Superior temporal gyrus (tissue), 1 donor: Measurements from ENCODE around the gene SETD5.
A peak's percentile ranks its signal among the peaks of the same experiment; 100 is the strongest.

ENCODE experiments used
- DNase-seq: peaks from one replicate; pipeline ENCODE4 v3.0.0-alpha.2; 2016; ENCODE audit errors: extremely low spot score

Gene SETD5

DNA sequence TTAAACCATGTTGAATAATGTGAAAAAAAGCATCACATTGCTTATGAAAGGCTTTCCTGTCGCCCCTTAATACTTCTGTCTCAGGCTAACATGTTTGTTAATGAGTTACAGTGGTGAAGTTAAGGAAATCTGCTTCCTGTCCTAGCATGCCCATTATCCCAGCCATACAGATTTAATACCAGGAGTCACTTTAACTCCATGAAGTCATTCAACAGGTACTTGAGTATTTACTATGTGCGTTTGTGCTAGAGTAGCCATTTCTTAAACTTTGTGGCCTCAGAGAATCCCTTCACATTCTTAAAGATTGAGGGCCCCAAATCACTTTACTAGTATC lies 10.1 kb upstream of the SETD5 start:
- no peak for DNase-seq

DNA sequence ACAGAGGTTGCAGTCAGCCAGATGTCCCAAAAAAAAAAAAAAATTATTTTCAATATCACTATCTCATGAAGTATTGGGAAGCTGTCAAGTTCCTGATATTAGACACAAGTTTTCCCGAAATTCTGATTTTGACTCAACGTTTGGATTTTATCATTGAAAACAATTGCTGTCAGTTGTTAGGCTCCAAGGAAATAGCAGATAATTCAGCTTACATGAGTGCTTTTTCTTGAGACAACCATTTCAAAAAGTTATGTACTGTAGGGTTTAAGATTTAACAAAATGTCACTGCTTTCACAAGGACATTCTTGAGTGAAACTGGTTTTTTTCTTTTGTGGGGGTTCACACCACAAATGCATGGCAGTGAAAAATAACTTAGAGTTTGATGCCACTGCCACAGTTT lies 9.3 kb upstream of the SETD5 start:
- DNase-seq: no peak

DNA sequence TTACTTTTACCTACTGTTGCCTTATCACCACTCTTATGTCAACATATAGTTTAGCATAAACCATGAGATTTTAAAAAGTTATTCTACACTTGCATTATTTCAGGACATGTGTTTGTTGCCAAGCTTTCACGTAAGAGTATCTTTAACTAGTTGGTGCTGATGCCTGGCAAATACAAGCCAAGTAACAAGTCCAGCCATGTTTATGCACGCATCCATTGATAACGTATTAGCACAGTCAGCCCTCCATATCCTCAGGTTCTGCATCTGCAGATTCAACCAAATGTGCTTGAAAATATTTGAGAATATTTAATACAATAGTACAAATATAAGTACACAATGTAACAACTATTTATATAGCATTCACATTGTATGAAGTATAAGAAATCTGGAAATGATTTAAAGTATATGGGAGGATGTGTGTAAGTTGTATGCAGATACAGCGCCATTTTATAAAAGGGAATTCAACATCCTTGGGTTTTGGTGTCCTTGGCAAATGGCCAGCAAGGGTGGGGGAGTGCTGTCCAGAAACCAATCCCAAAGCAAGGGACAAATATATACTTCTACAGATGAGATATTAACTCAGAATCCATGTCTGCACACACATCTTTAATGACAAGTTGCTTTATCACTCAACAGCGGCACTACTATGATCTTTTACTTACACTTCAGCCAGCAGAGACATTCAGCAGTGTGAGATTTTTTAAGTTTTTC lies 8.7 kb upstream of the SETD5 start:
- DNase-seq: no peak

DNA sequence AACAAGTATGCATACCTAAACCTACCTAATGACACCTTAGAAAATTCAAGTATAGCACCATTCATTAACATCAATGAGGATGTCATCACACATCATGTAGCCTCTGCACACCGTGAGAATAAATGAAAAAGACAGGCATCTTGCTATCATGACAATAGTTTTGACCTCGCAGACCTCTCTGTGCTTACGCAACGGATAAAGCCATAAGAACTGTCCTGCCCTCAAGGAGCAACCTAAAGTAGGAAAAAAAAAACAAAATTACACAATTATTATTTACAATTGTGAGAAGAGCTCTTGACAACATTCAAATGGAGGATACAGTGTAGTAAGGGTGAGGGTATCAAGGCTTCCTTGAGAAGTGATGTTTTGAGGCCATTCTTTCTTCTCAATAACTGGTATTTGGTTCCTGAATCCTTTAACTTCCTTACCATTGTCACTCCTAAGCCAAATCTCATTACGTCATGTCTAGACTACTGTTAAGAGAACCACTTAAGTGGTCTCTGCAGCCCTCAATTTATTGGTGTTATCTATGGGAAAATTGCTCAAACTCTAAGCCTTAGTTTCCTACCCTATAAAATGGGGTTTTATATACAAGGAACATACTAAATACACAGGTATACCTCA lies 7.0 kb upstream of the SETD5 start:
- no peak for DNase-seq

DNA sequence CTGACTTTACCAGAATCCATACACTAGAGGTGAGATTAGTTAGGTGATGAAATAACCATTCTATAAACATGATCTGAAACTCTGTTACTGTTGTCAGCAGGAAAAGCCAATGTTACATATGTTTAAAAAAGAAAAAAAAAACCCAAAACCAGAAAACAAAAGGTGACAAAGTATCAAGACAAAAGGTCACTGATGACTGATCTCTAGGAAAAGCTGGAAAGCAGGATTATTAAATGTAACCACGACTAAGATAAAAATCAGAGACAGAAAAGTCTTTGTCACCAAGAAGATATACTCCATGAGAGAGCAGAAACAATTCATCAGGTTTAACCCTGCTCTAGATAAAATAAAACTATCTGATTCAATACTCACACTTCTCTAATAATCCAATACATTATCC lies 5.4 kb upstream of the SETD5 start:
- no peak for DNase-seq

DNA sequence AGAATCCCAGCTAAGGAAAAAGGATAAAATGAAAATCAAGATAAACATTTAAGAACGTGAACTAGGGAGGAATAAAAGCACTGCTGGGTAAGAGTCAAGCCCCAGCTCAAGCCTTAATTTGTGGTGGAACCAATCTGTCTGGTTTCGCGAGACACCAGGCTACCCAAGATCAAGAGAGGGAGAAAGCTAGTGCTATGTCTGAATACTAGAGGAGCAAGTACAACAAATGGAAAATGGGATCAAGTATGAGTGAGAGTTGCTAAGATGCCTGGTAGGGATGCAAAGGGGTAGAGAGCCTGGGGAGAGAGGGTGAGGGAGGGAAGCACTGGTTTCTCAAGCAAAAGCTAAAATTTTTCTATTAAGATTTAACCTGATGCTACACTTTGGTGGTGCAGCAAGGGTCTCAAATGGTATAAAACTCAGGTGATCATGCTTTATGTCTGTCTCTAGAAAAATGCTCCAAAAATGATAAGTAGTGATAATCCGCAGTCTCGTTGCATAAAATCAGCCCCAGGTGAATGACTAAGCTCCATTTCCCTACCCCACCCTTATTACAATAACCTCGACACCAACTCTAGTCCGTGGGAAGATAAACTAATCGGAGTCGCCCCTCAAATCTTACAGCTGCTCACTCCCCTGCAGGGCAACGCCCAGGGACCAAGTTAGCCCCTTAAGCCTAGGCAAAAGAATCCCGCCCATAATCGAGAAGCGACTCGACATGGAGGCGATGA lies 1.7 kb upstream of the SETD5 start:
- DNase-seq: no peak

DNA sequence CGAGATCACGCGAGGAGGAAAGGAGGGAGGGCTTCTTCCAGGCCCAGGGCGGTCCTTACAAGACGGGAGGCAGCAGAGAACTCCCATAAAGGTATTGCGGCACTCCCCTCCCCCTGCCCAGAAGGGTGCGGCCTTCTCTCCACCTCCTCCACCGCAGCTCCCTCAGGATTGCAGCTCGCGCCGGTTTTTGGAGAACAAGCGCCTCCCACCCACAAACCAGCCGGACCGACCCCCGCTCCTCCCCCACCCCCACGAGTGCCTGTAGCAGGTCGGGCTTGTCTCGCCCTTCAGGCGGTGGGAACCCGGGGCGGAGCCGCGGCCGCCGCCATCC lies 1.1 kb upstream of the SETD5 start:
- peak; percentile 30 for DNase-seq

DNA sequence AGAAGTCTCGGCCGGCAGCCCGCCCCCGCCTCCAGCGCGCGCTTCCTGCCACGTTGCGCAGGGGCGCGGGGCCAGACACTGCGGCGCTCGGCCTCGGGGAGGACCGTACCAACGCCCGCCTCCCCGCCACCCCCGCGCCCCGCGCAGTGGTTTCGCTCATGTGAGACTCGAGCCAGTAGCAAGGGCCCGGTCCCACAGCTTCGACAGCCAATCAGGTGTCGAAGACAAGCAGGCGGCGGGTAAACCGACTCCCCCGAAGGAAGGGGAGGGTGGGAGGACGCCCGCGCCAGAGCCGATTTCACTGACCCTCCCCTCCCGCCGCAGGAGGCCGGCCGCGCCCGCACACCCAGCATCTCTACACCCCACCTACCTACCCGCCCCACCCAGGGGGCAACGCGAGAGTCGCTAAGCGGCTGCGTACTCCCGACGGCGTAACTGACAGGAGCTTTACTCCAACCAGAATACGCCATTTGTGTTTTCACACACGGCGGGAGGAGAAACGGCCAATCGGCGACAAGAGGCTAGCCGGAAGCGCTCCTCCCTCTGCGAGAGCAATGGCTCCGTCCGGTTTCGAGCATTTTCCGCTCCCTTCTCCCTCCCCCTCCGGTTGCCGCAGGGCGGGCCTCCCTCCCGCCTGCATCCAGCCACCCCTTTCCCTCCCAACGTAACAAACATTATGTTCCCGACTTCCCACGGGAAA lies 633 bp upstream of the SETD5 start:
- DNase-seq: peak; percentile 99

DNA sequence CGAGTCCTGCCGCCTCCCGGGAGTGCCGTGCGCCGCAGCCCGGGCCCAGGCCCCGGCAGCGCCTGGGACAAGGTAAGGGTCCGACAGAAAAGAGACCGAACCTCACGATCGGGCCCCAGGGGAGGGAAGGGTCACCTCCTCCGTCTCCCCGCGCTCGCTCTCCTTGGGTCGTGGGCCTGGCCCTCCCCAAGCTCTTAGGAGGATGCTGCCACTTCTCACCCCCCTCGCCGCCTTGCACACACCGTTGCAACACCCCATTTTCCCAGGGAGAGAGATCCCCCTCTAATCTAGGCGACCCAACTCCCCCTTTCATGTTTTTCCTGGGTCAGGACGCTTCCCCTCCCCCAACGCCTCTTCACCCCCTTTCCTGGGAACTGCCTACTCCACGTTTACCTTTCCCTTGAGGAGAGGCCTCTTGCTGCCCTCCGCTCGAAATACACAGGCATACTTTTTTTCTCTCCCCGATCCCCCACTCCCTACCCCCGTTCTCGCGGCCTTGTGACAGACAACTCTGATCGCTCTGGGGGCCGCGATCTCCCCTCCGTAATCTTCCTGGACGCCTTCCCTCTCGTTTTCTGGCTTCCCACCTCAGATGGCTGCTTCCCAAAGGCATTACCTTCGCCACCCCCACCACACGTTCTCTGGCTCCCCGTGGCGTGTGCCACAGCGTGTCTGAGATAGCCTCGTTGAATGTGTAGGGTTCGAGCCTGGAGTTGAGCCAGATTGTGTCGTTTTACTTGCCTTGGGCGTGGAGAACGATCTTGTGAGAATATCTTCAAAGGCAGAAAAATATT lies 688 bp downstream of the SETD5 start:
- DNase-seq: peak; percentile 25

DNA sequence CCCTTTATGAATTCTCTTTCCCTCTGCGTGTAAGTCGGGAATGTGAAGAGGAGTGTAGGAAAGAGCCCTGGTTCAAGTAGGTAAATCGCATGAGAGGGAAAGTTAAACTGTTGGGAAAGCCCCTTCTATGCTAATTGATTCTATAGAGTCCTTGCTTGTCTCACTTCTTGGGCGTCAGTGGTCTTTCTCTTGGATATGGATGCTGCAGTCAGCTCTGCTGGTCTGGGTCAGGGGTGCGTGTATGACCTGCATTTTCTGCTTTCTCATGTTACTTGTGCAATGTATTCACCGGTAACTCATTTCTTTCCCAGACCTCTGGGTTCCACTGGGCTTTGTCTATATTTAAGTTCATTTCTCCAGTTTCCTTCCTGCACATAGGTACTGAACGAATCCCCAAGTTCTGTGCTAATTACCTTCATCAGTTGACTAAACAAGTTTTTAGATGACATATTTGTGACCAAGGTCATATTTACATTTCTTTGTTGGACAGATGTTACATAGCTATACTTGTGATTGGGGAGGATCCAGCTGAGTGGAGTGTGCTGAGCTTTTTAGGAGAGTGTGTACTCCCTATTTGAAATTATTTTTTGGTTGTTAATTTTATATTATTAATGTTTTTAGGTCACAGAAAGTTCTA lies 1.4 kb downstream of the SETD5 start:
- DNase-seq: peak; percentile 53

DNA sequence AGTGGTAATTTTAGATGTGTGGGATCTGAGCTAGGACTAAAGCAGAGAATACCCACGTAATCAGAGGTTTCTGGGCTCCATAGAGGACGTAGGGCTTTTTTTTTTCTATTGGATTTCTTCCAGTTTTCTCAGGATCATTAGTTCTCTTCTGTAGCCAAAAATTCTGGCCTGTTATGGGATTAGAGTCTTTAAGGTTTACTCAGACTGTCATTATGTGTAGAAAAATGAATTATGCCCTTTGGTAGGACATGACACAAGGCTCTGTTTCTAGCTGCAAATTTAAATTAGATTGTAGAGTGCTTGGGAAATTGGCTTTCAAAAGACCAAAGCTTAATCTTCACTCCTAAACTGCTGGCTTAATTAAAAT lies 1.9 kb downstream of the SETD5 start:
- DNase-seq: no peak

DNA sequence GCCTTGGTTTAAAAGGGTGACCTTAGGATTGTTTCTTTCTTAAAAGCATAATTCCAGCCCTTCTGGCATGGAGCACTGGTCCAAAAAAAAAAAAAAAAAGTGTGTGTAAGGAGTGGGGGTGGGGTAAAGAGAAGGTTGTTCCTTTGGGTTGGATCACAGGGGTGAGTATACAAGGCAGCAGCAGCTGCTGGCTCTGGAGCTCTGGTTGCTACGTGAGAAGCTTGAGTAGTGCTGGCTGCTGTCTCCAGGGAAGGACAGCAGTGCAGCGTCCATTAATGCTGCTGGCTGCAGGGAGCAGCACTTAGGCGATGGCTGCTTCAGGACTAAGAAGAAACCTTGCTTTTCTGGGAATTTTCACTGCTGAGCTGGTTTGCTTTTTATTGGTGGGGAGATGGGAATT lies 2.3 kb downstream of the SETD5 start:
- peak; percentile 77 for DNase-seq

DNA sequence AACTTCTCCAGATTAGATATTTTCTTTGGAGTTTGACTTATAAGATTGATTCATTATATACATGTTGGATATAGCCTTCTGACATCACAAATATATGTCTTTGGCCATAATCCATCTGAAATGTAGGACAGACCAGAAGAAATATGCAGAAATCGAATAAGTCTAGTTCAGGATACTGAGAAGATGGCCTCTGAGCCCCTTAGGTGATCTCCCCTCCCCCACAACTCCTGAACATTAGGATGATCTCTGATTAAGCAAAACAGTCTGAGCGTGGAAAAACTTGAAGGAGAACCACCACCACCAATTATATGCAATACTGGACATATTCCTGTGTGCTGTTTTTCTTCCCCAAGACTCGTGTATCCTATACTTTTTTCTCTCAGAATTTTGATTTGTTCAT lies 3.2 kb downstream of the SETD5 start:
- DNase-seq: no peak

DNA sequence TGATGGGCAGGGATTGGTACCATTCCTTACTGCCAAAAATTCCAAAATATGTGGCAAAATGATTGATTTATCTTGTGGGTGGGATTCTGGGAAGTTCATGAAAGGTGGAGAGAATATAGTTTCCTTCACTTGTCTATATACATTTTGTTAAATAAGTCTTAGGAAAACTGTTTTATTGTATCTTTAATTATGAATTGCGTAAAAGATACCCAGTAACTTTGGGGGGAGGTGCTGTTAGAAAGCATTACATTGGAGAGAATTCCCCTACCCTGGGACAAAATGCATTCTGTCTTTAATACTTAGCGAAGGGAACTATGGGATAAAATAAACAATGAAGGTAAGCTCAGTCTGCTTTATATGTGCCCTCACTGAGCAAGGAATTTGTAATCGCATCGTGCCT lies 4.6 kb downstream of the SETD5 start:
- no peak for DNase-seq

DNA sequence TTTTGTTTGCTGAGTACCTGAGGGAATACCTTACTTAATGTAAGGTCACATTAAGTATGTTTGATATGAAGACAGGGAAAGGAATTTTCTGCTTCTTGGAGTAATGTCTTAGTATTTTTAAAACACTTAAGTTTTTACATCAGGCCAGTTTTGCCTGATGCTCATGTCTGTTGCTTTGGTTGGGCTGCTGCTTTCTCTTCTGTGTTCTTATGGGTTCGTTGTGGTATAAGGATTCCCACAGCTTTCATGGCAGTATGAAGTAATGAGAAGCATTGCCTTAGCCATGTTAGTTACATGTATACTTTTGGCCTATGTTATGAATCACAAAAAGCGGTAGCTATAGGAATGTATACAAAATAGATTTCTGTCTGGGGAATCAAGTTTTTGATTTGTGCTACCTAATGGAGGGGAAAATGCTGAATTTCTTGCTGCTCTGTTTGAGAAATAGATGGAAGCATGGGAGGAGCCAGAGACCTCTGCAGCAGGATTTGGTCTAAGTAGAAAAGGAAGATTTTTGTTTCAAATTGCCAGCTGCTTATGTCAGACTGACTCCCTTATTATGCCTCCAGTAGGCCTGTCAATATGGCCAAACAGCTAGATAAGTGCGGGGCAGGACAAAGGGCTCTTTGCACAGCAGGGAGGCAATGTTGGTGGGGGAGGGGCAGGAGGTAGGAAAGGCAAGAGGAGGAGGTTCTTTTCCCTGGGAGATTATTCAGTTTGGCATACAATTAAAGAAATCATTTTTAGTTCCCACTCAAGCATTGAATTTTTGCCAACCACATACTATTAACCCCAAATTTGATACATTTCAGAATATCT lies 5.2 kb downstream of the SETD5 start:
- DNase-seq: peak; percentile 61

DNA sequence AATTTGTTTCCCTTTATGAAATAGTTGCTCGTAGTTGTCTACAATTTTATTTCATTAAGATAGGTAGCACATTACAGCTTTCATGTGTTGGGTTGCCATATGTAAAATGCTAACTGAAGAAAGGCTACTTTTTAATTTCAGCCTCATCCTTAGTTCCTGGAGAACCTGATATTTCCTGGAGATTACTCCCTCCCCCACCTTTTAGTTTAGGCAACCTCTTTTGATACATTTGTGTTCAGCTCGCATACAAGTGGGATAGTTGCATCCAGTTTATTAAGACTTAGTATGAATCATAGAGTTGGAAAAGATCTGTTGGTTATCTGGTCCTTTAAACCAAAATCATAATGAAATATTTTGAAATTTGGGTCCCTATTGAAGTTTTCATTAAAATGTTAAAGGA lies 6.0 kb downstream of the SETD5 start:
- DNase-seq: no peak

DNA sequence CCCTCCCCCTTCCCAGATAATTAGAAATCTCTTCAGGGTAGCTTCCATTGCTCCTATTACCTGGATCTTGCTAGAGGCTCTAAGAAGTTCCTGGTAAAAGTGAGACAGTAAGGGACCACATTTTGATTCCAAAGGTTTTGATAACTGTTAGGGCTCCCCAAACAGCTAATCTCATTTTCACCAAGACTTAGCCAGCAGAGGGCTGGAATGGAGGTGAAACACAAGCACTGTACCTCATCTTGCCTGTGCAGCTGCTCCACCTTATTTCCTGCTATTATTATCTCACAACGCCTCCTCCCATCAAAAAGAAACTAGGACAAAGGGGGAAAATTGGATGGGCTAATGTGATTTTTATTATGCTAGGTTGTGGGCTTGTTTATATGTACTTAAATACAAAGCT lies 7.3 kb downstream of the SETD5 start:
- no peak for DNase-seq

DNA sequence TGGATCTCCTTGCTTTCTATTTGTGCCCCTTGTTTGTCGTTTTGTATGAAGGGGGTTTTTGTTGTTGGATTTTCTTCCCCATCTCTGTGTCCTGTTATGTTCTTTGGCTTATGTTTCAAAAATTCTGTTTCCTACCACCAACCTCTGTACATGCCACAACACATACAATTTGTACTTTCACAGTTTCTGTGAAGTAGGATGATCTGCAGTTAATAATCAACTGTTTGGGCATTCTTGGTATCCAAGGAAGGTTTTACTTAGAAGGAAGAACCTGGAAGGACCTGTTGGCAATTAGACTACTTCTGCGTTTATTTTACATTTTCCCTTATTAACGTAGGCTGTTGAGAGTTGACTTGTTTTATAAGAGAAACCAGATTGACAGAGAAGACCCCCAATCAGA lies 8.3 kb downstream of the SETD5 start:
- DNase-seq: no peak

DNA sequence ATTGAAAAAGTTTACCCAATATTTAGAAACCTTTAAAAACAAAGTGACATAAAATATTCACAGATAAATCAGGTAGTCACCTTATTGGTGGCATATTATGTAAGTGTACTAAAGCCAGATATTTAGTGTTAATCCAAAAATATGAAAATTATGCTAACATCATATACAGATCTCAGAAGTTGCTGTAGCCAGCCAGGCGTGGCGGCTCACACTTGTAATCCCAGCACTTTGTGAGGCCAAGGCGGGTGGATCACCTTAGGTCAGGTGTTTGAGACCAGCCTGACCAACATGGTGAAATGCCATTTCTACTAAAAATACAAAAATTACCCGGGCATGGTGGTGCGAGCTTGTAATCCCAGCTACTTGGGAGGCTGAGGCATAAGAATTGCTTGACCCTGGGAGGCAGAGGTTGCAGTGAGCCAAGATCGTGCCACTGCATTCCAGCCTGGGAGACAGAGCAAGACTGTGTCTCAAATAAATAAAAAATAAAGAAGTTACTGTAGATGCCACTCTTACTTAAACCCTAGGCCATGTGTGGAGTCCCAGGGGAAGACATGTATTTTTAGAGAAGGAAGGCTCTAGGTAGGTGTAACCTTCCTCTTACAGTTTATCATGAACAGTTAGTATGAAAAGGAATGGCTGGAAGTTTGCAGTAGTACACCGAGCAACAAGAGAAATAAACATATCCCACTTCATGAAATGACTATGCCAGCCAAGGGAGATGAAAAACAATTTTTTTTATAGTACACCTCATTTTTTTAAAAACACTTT lies 9.6 kb downstream of the SETD5 start:
- no peak for DNase-seq

DNA sequence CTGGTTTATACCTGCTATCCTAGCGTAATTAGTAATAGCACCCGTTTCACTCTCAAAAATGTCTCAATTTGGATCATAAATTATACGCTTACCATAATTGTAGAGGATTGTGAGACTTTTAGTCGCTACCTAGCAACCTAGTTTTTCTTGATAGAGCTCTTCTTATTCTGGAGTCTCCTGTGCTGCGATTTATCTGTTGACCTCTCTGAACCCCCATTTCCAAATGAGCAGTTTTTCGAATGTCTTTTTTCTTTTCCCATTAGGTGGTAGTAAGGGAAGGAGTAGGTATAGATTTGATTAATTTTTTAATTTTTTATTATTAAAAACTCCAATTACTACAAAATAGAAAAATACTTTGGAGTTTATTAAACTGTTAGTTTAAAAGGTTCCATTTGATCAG lies 10.6 kb downstream of the SETD5 start:
- DNase-seq: no peak
